Lung (tissue), 12 donors: ENCODE measurements around the gene CATSPER4. TPM values are rescaled to one million over a fixed set of nuclear protein-coding genes. Genes with fewer than 3 reads are reported as not detected.

Experiments used
- ATAC-seq: fragments of 200-7000 bp; cut with Tn5 transposase; one replicate; pipeline ENCODE4 v1.9.1; 2020; ENCODE audit warnings: moderate number of reproducible peaks; ENCODE audit not compliant: insufficient read depth, low FRiP score
- DNase-seq, 3 donors: peaks; one replicate each; pipeline ENCODE4 v3.0.0-alpha.2; 2013 to 2017
- H3K27ac ChIP-seq, 2 donors: one replicate each; pipeline ENCODE4 v1.5.1; 2013; ENCODE audit warnings: mild to moderate bottlenecking in 2 of 2, moderate library complexity in 2 of 2, control low read depth in 1 of 2, inconsistent platforms in 1 of 2, low read depth in 1 of 2, low read length in 1 of 2
- H3K27me3 ChIP-seq, 3 donors: one replicate each; pipeline ENCODE4 v1.5.1; 2013; ENCODE audit warnings: low read length in 2 of 3; ENCODE audit not compliant: control insufficient read depth in 3 of 3, insufficient read depth in 3 of 3
- H3K36me3 ChIP-seq, 4 donors: one replicate each; pipeline ENCODE4 v1.5.1; 2013; ENCODE audit warnings: low read length in 4 of 4, mild to moderate bottlenecking in 1 of 4, moderate library complexity in 1 of 4; ENCODE audit not compliant: control insufficient read depth in 4 of 4, insufficient read depth in 4 of 4
- H3K4me1 ChIP-seq, 5 donors: one replicate each; pipeline ENCODE4 v1.5.1; 2013; ENCODE audit warnings: low read length in 5 of 5, mild to moderate bottlenecking in 2 of 5, moderate library complexity in 1 of 5; ENCODE audit not compliant: control insufficient read depth in 5 of 5, insufficient read depth in 5 of 5
- H3K4me3 ChIP-seq: one replicate; pipeline ENCODE4 v1.5.1; 2013; ENCODE audit warnings: mild to moderate bottlenecking, control low read depth, moderate library complexity
- H3K9ac ChIP-seq, 2 donors: one replicate each; pipeline ENCODE4 v1.5.1; 2013; ENCODE audit warnings: low read length in 2 of 2, control low read depth in 1 of 2; ENCODE audit not compliant: insufficient read depth in 1 of 2
- H3K9me3 ChIP-seq, 4 donors: one replicate each; pipeline ENCODE4 v1.5.1; 2013; ENCODE audit warnings: low read length in 3 of 4, mild to moderate bottlenecking in 1 of 4, moderate library complexity in 1 of 4; ENCODE audit not compliant: control insufficient read depth in 4 of 4, insufficient read depth in 3 of 4
- WGBS, 2 donors: extraction: QIAGEN DNeasy Blood & Tissue Kit; methylation state at CpG; one replicate each; pipeline ENCODE4 v1.1.7; 2013; 5-methylcytosine and 5-hydroxymethylcytosine counted together
- polyA plus RNA-seq, 2 donors: library from polyadenylated mRNA; stranded (reverse); fragments of 200-250 nt; gene quantifications; one replicate each; pipeline ENCODE4 v1.2.1, GENCODE V29; 2013
- total RNA-seq, 2 donors: library from RNA; depleted of rRNA in 1 of 2; stranded (reverse); fragments of >200 nt in 1 of 2; gene quantifications; one replicate each; pipeline ENCODE4 v1.2.1, GENCODE V29; 2014 to 2021
- TF ChIP-seq, protein P1 (sequence below): IDR thresholded peaks from 2 replicates; pipeline ENCODE4 v1.5.1; 2012; ENCODE audit warnings: mild to moderate bottlenecking; ENCODE audit errors: control extremely low read depth, extremely low read depth
- donor health status: control.
- donor health status: control.
- donor health status: Bipolar disorder and iron deficiency.
- donor health status: healthy.
- donor health status: DM: yes; HTN: yes; CAD: no.

Gene CATSPER4
- total and polyA plus RNA-seq, 4 donors: not detected

DNA sequence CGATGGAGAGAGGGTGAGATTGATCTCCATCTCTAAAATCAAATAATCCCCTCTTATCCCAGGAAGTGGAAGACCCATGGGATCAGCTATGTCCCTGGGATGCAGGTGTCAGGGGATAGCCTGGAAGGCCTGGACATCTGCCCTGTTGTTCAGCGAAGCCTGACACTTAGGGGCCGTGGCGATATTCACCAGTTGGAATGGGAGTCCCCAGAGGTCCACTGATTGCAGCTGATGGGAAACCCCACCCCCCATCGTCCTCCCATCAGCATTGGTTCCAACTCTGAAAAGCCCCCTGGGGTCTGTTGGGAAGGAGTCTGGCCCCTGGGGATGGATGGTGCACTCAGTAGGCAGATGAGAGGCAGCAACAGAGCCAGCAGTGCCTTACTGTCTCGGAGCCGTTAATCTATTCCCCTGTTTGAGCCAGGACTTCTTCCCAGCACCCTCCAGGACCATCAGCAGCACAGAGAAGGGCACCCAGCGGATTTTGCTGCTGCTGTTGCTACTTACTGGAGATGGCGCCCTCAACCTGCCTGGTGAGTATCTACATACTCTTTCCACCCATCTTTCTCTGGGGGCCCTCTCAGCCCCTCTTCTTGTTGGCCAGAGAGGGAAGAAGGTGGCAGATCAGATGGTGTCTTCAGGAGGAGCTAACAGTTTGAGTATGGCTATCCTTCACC is 13.4 kb downstream of the CATSPER4 start:
- WGBS, 2 donors: 85 to 86% methylated on average over 9 of the region's 9 CpGs
- TF ChIP-seq, protein P1, sequence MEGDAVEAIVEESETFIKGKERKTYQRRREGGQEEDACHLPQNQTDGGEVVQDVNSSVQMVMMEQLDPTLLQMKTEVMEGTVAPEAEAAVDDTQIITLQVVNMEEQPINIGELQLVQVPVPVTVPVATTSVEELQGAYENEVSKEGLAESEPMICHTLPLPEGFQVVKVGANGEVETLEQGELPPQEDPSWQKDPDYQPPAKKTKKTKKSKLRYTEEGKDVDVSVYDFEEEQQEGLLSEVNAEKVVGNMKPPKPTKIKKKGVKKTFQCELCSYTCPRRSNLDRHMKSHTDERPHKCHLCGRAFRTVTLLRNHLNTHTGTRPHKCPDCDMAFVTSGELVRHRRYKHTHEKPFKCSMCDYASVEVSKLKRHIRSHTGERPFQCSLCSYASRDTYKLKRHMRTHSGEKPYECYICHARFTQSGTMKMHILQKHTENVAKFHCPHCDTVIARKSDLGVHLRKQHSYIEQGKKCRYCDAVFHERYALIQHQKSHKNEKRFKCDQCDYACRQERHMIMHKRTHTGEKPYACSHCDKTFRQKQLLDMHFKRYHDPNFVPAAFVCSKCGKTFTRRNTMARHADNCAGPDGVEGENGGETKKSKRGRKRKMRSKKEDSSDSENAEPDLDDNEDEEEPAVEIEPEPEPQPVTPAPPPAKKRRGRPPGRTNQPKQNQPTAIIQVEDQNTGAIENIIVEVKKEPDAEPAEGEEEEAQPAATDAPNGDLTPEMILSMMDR: no peak

DNA sequence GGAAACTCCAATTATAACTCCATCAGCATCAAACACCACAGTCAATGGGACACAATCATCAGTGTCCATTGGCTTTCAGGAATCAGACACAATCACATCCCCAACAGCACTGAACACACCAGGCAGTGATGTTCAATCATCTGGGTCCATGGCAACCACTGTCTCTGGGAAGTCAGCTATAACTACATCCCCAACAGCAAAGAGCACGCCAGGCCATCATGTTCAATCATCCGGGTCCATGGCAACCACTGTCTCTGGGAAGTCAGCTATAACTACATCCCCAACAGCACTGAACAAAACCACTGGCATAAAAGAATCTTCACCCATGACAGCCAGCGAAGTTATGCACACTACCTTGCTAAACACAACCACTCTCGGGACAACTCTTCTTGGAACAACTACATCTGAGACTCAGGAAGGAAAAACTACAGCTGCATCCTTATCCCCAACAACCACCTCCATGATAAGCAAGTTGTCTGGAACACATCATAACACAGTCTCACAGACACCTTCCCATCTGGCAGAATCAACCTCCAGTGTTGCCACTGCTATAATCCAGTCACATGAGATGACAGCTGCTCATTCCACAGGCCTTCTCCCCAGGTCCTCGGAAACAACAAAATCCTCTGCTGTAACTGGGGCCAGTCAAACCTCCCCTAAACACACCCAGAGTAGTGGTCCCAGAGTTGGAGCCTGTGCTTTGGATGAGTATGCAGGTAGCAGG is 19.9 kb downstream of the CATSPER4 start:
- Histone ChIP-seq H3K36me3 (no peaks in the 10 kb centered on the region), H3K4me1 (no peaks in the 10 kb centered on the region), H3K27ac (no peak overlapping the region), H3K27me3 (no peaks in the 10 kb centered on the region), H3K9me3 (no peaks in the 10 kb centered on the region), H3K4me3 (no peak overlapping the region), H3K9ac (no peak overlapping the region)
- 78 to 85% methylated on average over 5 of the region's 5 CpGs for WGBS, 2 donors
- DNase-seq: no peak
- TF ChIP-seq, protein P1: no peak
- ATAC-seq: no peak

More for the DNA sequence above, 13.4 kb downstream of the CATSPER4 start:
- DNase-seq: no peak
- Histone ChIP-seq H3K4me3 (no peak overlapping the region), H3K36me3 (no peaks in the 10 kb centered on the region), H3K27me3 (no peaks in the 10 kb centered on the region), H3K27ac (no peak overlapping the region), H3K4me1 (peaks cover 0 to 7% (median 0%) of the 10 kb centered on the region in 5 donors), H3K9me3 (no peaks in the 10 kb centered on the region), H3K9ac (no peak overlapping the region)
- ATAC-seq: no peak

DNA sequence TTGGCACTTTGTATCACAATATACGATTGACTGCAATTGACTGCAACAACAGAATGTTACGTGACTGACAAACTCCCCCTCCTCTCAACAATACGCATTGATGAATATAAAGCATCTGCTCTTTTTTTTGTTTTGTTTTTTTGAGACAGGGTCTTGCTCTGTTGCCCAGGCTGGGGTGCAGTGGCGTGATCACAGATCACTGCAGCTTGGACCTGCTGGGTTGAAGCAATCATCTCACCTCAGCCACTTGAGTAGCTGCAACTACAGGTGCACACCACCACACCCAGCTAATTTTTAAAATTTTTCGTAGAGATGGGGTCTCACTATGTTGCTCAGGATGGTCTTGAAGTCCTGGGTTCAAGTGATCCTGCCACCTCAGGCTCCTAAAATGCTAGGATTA is 22.3 kb downstream of the CATSPER4 start:
- no peak for ATAC-seq
- no peaks in the 10 kb centered on the region for H3K4me1 ChIP-seq
- TF ChIP-seq, protein P1: no peak

More for the DNA sequence above, 22.3 kb downstream of the CATSPER4 start:
- no peak overlapping the region for H3K9ac ChIP-seq
- WGBS, 2 donors: 91 to 93% methylated on average over 5 of the region's 5 CpGs
- no peaks in the 10 kb centered on the region for H3K27me3 ChIP-seq
- DNase-seq: no peak
- H3K4me3 ChIP-seq: no peak overlapping the region
- no peaks in the 10 kb centered on the region for H3K36me3 ChIP-seq
- no peaks in the 10 kb centered on the region for H3K9me3 ChIP-seq
- H3K27ac ChIP-seq: no peak overlapping the region
